Tibial nerve (tissue), 4 donors: ENCODE data around the gene TMEM181.

Experiments
- CTCF ChIP-seq, 5 experiments: fragments of 200-600 bp in 3 of 5; fragments of 450-650 bp in 2 of 5; sonication (generic) in 3 of 5; IDR thresholded peaks; one replicate each; pipeline ENCODE4 v1.5.1; 2016 to 2019; ENCODE audit warnings: antibody characterized with exemption in 5 of 5, mild to moderate bottlenecking in 3 of 5, moderate library complexity in 2 of 5
- EP300 ChIP-seq, 2 donors: sonication (generic); formaldehyde crosslinking; IDR thresholded peaks; one replicate each; pipeline ENCODE4 v1.6.1; 2017; ENCODE audit warnings: antibody characterized with exemption in 2 of 2, mild to moderate bottlenecking in 1 of 2
- POLR2A ChIP-seq, 2 donors: fragments of 450-650 bp; IDR thresholded peaks; one replicate each; pipeline ENCODE4 v1.6.1; 2017; ENCODE audit warnings: antibody characterized with exemption in 2 of 2, mild to moderate bottlenecking in 2 of 2, moderate library complexity in 2 of 2

GRCh38 chr6:158631678-158632537, 72.0 kb downstream of the TMEM181 start:
- TF ChIP-seq CTCF (IDR thresholded peaks at IDR 0.05) = no peak
- no peak for TF ChIP-seq POLR2A (IDR thresholded peaks at IDR 0.05)
- TF ChIP-seq EP300 (IDR thresholded peaks at IDR 0.05) = no peak
